SU-DHL-6 (cell line): ENCODE data around the gene PRDM16.

Source experiments
- H2AFZ ChIP-seq: fragments of 200-600 bp; sonication (generic); 2 replicates; pipeline ENCODE4 v1.6.1; 2014; ENCODE audit warnings: low read depth, mild to moderate bottlenecking, moderate library complexity, mixed read lengths, antibody characterized with exemption, low read length; ENCODE audit not compliant: severe bottlenecking
- H3F3A ChIP-seq: fragments of 200-600 bp; shearing (Covaris generic); 2 replicates; pipeline ENCODE4 v1.6.0; 2016; ENCODE audit warnings: antibody characterized with exemption, mild to moderate bottlenecking; ENCODE audit not compliant: insufficient read depth
- H3K27ac ChIP-seq: fragments of 200-600 bp; sonication (generic); 2 replicates; pipeline ENCODE4 v1.5.1; 2016; ENCODE audit warnings: low read depth, mild to moderate bottlenecking, low read length, moderate library complexity, mixed read lengths
- H3K27me3 ChIP-seq: fragments of 200-600 bp; sonication (generic), shearing (Covaris generic); 2 replicates; pipeline ENCODE4 v1.6.0; 2014; ENCODE audit warnings: mild to moderate bottlenecking, low read length
- H3K36me3 ChIP-seq: fragments of 200-600 bp; sonication (generic); 2 replicates; pipeline ENCODE4 v1.6.1; 2014; ENCODE audit warnings: mild to moderate bottlenecking, low read length, mixed read lengths
- H3K4me2 ChIP-seq: fragments of 300-600, 200-600 bp; shearing (Covaris generic), sonication (generic); 2 replicates; pipeline ENCODE4 v1.6.0; 2014; ENCODE audit warnings: low read length, low read depth, mild to moderate bottlenecking; ENCODE audit not compliant: poor library complexity, severe bottlenecking
- H3K4me3 ChIP-seq: fragments of 200-600 bp; sonication (generic); 2 replicates; pipeline ENCODE4 v1.5.1; 2014; ENCODE audit warnings: antibody characterized with exemption, low read length, mild to moderate bottlenecking, mixed read lengths; ENCODE audit not compliant: insufficient read depth, poor library complexity, severe bottlenecking
- H3K79me2 ChIP-seq: fragments of 200-600 bp; sonication (generic); 2 replicates; pipeline ENCODE4 v1.6.1; 2014; ENCODE audit warnings: mild to moderate bottlenecking, low read length, moderate library complexity; ENCODE audit not compliant: insufficient read depth
- H3K9ac ChIP-seq: fragments of 200-600 bp; sonication (generic); 2 replicates; pipeline ENCODE4 v1.7.0; 2014; ENCODE audit warnings: mild to moderate bottlenecking, low read length
- H3K9me2 ChIP-seq: fragments of 200-600 bp; sonication (generic); replicated peaks from 2 replicates; pipeline ENCODE4 v1.6.1; 2014; ENCODE audit warnings: low read length; ENCODE audit not compliant: insufficient read depth
- H3K9me3 ChIP-seq: fragments of 200-600 bp; sonication (generic); 2 replicates; pipeline ENCODE4 v1.6.1; 2014; ENCODE audit warnings: low read length, mixed read lengths; ENCODE audit not compliant: insufficient read depth
- H4K20me1 ChIP-seq: fragments of 200-600 bp; sonication (generic); 2 replicates; pipeline ENCODE4 v1.6.1; 2014; ENCODE audit warnings: low read depth, mild to moderate bottlenecking, antibody characterized with exemption, low read length, moderate library complexity, mixed read lengths
- EZH2phosphoT487 ChIP-seq: fragments of 200-600 bp; sonication (generic), shearing (Covaris generic); conservative IDR thresholded peaks from 2 replicates; pipeline ENCODE4 v1.6.1; 2018; ENCODE audit warnings: mild to moderate bottlenecking, antibody characterized with exemption, low read length, moderate library complexity, mixed read lengths
- TF ChIP-seq, protein P1 (sequence below): fragments of 200-600 bp; sonication (generic); IDR thresholded peaks from one replicate; pipeline ENCODE4 v1.5.1; 2017; ENCODE audit warnings: antibody characterized with exemption, mild to moderate bottlenecking, low read length, moderate library complexity; ENCODE audit not compliant: insufficient read depth, poor library complexity, severe bottlenecking

PRDM16 gene

DNA sequence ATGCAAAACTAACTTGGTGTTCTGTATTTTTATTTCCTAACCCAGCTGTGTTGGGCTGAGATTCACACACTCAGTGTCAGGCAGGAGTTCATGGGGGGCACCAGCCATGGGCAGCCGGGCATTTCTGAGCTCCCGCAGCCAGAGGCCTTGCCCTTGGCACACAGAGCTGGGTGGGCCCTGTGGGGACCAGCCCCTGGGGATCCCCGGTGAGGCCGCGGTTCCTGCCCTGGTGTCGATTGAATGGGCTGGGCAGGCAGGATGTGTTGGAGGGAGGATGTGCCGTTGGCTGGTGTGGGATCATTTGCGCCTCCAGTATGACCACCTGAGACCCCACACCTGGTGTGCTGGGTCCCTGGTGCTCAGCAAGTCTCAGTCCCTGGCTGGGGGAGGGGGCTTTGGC, 91.0 kb downstream of the PRDM16 start:
- no peak overlapping the region for H3K4me3 ChIP-seq
- H3K9me2 ChIP-seq, result no peaks in the 10 kb centered on the region
- no peak overlapping the region for H3K9ac ChIP-seq
- H3K9me3 ChIP-seq, result no peaks in the 10 kb centered on the region
- no peaks in the 10 kb centered on the region for H3K27me3 ChIP-seq
- no peaks in the 10 kb centered on the region for H4K20me1 ChIP-seq
- no peak overlapping the region for H3K27ac ChIP-seq
- H2AFZ ChIP-seq, result no peak overlapping the region
- no peaks in the 10 kb centered on the region for H3K36me3 ChIP-seq
- H3K4me2 ChIP-seq, result no peak overlapping the region
- no peaks in the 10 kb centered on the region for H3F3A ChIP-seq
- TF ChIP-seq, protein P1, sequence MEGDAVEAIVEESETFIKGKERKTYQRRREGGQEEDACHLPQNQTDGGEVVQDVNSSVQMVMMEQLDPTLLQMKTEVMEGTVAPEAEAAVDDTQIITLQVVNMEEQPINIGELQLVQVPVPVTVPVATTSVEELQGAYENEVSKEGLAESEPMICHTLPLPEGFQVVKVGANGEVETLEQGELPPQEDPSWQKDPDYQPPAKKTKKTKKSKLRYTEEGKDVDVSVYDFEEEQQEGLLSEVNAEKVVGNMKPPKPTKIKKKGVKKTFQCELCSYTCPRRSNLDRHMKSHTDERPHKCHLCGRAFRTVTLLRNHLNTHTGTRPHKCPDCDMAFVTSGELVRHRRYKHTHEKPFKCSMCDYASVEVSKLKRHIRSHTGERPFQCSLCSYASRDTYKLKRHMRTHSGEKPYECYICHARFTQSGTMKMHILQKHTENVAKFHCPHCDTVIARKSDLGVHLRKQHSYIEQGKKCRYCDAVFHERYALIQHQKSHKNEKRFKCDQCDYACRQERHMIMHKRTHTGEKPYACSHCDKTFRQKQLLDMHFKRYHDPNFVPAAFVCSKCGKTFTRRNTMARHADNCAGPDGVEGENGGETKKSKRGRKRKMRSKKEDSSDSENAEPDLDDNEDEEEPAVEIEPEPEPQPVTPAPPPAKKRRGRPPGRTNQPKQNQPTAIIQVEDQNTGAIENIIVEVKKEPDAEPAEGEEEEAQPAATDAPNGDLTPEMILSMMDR, result no peak
- no peak for TF ChIP-seq EZH2phosphoT487
- no peaks in the 10 kb centered on the region for H3K79me2 ChIP-seq

DNA sequence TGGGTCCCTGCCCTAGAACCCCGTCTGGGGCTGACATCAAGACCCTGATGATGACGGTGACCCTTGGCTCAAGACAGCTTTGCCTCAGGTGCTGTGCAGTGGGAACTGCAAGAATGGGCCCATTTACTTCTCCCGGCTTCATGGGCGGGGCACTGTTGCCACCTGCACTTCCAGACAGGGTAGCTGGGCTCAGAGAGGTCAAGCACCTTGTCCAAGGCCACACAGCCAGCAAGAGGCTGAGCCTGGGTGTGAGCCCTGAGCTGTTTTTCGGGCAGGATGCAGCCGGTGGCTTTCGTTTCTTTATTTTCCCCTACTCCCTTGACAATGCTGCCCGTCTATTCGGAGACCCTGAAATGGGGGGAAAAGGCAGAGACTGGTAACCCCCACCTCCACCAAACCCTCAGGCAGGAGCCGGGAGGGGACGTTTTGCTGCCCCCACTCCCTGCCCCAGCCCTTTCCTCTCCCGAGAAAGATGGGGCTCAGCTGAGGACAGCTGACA, 91.7 kb downstream of the PRDM16 start:
- Histone ChIP-seq H3K27ac (no peak overlapping the region), H2AFZ (no peak overlapping the region), H3K36me3 (no peaks in the 10 kb centered on the region), H3F3A (no peaks in the 10 kb centered on the region), H3K4me3 (no peak overlapping the region), H3K9ac (no peak overlapping the region), H3K79me2 (no peaks in the 10 kb centered on the region), H3K4me2 (no peak overlapping the region), H3K27me3 (no peaks in the 10 kb centered on the region), H3K9me3 (no peaks in the 10 kb centered on the region), H3K9me2 (no peaks in the 10 kb centered on the region), H4K20me1 (no peaks in the 10 kb centered on the region)
- no peak for TF ChIP-seq EZH2phosphoT487
- TF ChIP-seq, protein P1, result no peak

DNA sequence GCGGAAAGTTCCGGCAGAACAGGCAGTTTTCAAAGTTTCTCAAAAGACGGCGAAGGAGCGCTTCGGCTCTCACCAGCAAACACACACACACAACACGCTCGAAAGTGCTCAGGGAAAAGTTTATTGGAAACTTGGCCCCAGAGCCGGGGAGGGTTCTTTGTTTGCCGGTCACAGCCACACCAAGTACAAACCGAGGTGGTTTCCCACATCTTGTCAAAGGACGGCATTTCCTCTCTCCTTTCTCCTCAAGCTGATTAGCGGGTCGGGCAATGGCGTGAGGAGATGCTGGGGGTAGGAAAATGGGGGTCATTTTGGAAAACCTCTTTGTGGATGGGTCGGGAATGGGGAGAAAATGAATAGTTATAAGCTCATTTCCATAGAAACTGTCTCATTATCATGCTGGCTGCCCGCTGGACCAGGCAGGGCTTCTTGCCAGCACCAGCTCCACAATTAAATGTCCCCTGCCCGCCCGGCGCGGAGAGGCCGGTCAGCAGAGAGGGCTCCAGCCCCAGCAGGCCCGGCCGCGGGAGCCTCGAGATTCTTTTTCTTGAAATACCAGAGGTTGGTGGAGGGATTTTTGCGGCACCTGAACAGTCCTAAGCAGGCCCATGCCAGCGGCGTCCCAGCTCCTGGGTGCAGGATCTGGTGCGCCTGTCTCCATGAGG, 92.3 kb downstream of the PRDM16 start:
- H3K27me3 ChIP-seq, result no peaks in the 10 kb centered on the region
- no peak overlapping the region for H3K4me2 ChIP-seq
- no peaks in the 10 kb centered on the region for H3K36me3 ChIP-seq
- no peak overlapping the region for H3K4me3 ChIP-seq
- TF ChIP-seq EZH2phosphoT487, result no peak
- TF ChIP-seq, protein P1, result no peak
- H4K20me1 ChIP-seq, result no peaks in the 10 kb centered on the region
- H3K79me2 ChIP-seq, result no peaks in the 10 kb centered on the region
- no peak overlapping the region for H3K27ac ChIP-seq
- H3K9ac ChIP-seq, result no peak overlapping the region
- H3K9me3 ChIP-seq, result no peaks in the 10 kb centered on the region
- H2AFZ ChIP-seq, result no peak overlapping the region
- no peaks in the 10 kb centered on the region for H3K9me2 ChIP-seq
- no peaks in the 10 kb centered on the region for H3F3A ChIP-seq
